SU-DHL-6 (cell line): ENCODE data around the gene SERPINA10.
"Not testable (repeated sequence)": the region's sequence is repeated elsewhere in the genome, so short reads cannot be mapped to it uniquely, and the experiment has no call there.

ENCODE experiments used
- H2AFZ ChIP-seq: fragments of 200-600 bp; sonication (generic); 2 replicates; pipeline ENCODE4 v1.6.1; 2014; ENCODE audit warnings: low read depth, mild to moderate bottlenecking, moderate library complexity, mixed read lengths, antibody characterized with exemption, low read length; ENCODE audit not compliant: severe bottlenecking
- H3F3A ChIP-seq: fragments of 200-600 bp; shearing (Covaris generic); 2 replicates; pipeline ENCODE4 v1.6.0; 2016; ENCODE audit warnings: antibody characterized with exemption, mild to moderate bottlenecking; ENCODE audit not compliant: insufficient read depth
- H3K27ac ChIP-seq: fragments of 200-600 bp; sonication (generic); 2 replicates; pipeline ENCODE4 v1.5.1; 2016; ENCODE audit warnings: low read depth, mild to moderate bottlenecking, low read length, moderate library complexity, mixed read lengths
- H3K27me3 ChIP-seq: fragments of 200-600 bp; sonication (generic), shearing (Covaris generic); 2 replicates; pipeline ENCODE4 v1.6.0; 2014; ENCODE audit warnings: mild to moderate bottlenecking, low read length
- H3K36me3 ChIP-seq: fragments of 200-600 bp; sonication (generic); 2 replicates; pipeline ENCODE4 v1.6.1; 2014; ENCODE audit warnings: mild to moderate bottlenecking, low read length, mixed read lengths
- H3K4me2 ChIP-seq: fragments of 300-600, 200-600 bp; shearing (Covaris generic), sonication (generic); 2 replicates; pipeline ENCODE4 v1.6.0; 2014; ENCODE audit warnings: low read length, low read depth, mild to moderate bottlenecking; ENCODE audit not compliant: poor library complexity, severe bottlenecking
- H3K4me3 ChIP-seq: fragments of 200-600 bp; sonication (generic); 2 replicates; pipeline ENCODE4 v1.5.1; 2014; ENCODE audit warnings: antibody characterized with exemption, low read length, mild to moderate bottlenecking, mixed read lengths; ENCODE audit not compliant: insufficient read depth, poor library complexity, severe bottlenecking
- H3K79me2 ChIP-seq: fragments of 200-600 bp; sonication (generic); 2 replicates; pipeline ENCODE4 v1.6.1; 2014; ENCODE audit warnings: mild to moderate bottlenecking, low read length, moderate library complexity; ENCODE audit not compliant: insufficient read depth
- H3K9ac ChIP-seq: fragments of 200-600 bp; sonication (generic); 2 replicates; pipeline ENCODE4 v1.7.0; 2014; ENCODE audit warnings: mild to moderate bottlenecking, low read length
- H3K9me2 ChIP-seq: fragments of 200-600 bp; sonication (generic); replicated peaks from 2 replicates; pipeline ENCODE4 v1.6.1; 2014; ENCODE audit warnings: low read length; ENCODE audit not compliant: insufficient read depth
- H3K9me3 ChIP-seq: fragments of 200-600 bp; sonication (generic); 2 replicates; pipeline ENCODE4 v1.6.1; 2014; ENCODE audit warnings: low read length, mixed read lengths; ENCODE audit not compliant: insufficient read depth
- H4K20me1 ChIP-seq: fragments of 200-600 bp; sonication (generic); 2 replicates; pipeline ENCODE4 v1.6.1; 2014; ENCODE audit warnings: low read depth, mild to moderate bottlenecking, antibody characterized with exemption, low read length, moderate library complexity, mixed read lengths
- CTCF ChIP-seq: fragments of 200-600 bp; sonication (generic); IDR thresholded peaks from one replicate; pipeline ENCODE4 v1.5.1; 2017; ENCODE audit warnings: antibody characterized with exemption, mild to moderate bottlenecking, low read length, moderate library complexity; ENCODE audit not compliant: insufficient read depth, poor library complexity, severe bottlenecking
- EZH2phosphoT487 ChIP-seq: fragments of 200-600 bp; sonication (generic), shearing (Covaris generic); conservative IDR thresholded peaks from 2 replicates; pipeline ENCODE4 v1.6.1; 2018; ENCODE audit warnings: mild to moderate bottlenecking, antibody characterized with exemption, low read length, moderate library complexity, mixed read lengths

Gene SERPINA10

GRCh38 chr14:94269156-94269555 lies 23.9 kb downstream of the SERPINA10 start:
- no peak overlapping the region for H3K4me3 ChIP-seq
- H3K79me2 ChIP-seq, result no peaks in the 10 kb centered on the region
- no peak overlapping the region for H3K4me2 ChIP-seq
- H3K9ac ChIP-seq, result no peak overlapping the region
- no peaks in the 10 kb centered on the region for H3K9me3 ChIP-seq
- H3K27ac ChIP-seq, result no peak overlapping the region
- TF ChIP-seq EZH2phosphoT487 (no peak), CTCF (no peak)
- no peak overlapping the region for H2AFZ ChIP-seq
- no peaks in the 10 kb centered on the region for H3K27me3 ChIP-seq
- H3K9me2 ChIP-seq, result no peaks in the 10 kb centered on the region
- no peaks in the 10 kb centered on the region for H3K36me3 ChIP-seq
- no peaks in the 10 kb centered on the region for H3F3A ChIP-seq
- no peaks in the 10 kb centered on the region for H4K20me1 ChIP-seq

- not testable (repeated sequence) for H3K9me3 ChIP-seq, H3K36me3 ChIP-seq, H4K20me1 ChIP-seq, H3K9ac ChIP-seq, H3K27me3 ChIP-seq, H3K4me2 ChIP-seq, H3K4me3 ChIP-seq, H3F3A ChIP-seq, H3K79me2 ChIP-seq, H3K27ac ChIP-seq, H3K9me2 ChIP-seq, H2AFZ ChIP-seq
Observed at GRCh38 chr14:94268582-94268981, 24.5 kb downstream of the SERPINA10 start.

- no peaks in the 10 kb centered on the region for H3K36me3 ChIP-seq
- no peak overlapping the region for H3K4me2 ChIP-seq
Observed at GRCh38 chr14:94267352-94267751, 25.7 kb downstream of the SERPINA10 start.

GRCh38 chr14:94264195-94264594 lies 28.9 kb downstream of the SERPINA10 start:
- not testable (repeated sequence) for H3K4me3 ChIP-seq, H3K27me3 ChIP-seq, H3K9me3 ChIP-seq, H3K9ac ChIP-seq, H3K27ac ChIP-seq, H3K79me2 ChIP-seq, H4K20me1 ChIP-seq, H3K36me3 ChIP-seq, H3F3A ChIP-seq, H3K4me2 ChIP-seq, H3K9me2 ChIP-seq, H2AFZ ChIP-seq

More at GRCh38 chr14:94267352-94267751, 25.7 kb downstream of the SERPINA10 start:
- H3K9me3 ChIP-seq, result no peaks in the 10 kb centered on the region
- H3K27ac ChIP-seq, result no peak overlapping the region
- H3K79me2 ChIP-seq, result no peaks in the 10 kb centered on the region
- TF ChIP-seq EZH2phosphoT487 (no peak), CTCF (no peak)
- H4K20me1 ChIP-seq, result no peaks in the 10 kb centered on the region
- no peaks in the 10 kb centered on the region for H3K27me3 ChIP-seq
- no peak overlapping the region for H3K9ac ChIP-seq
- H3F3A ChIP-seq, result no peaks in the 10 kb centered on the region
- H3K9me2 ChIP-seq, result no peaks in the 10 kb centered on the region
- H2AFZ ChIP-seq, result no peak overlapping the region
- no peak overlapping the region for H3K4me3 ChIP-seq
